GM19328 (cell line): Measurements from ENCODE around the gene SPOUT1.

Source experiments
- ATAC-seq: cut with Tn5 transposase; IDR thresholded peaks from one replicate; pipeline ENCODE4 v1.9.1; 2021; ENCODE audit warnings: mild to moderate bottlenecking, moderate library complexity; ENCODE audit not compliant: unreplicated experiment

The SPOUT1 gene

GRCh38 chr9:128773049-128773448, 56.5 kb downstream of the SPOUT1 start:
- ATAC-seq = no peak

DNA sequence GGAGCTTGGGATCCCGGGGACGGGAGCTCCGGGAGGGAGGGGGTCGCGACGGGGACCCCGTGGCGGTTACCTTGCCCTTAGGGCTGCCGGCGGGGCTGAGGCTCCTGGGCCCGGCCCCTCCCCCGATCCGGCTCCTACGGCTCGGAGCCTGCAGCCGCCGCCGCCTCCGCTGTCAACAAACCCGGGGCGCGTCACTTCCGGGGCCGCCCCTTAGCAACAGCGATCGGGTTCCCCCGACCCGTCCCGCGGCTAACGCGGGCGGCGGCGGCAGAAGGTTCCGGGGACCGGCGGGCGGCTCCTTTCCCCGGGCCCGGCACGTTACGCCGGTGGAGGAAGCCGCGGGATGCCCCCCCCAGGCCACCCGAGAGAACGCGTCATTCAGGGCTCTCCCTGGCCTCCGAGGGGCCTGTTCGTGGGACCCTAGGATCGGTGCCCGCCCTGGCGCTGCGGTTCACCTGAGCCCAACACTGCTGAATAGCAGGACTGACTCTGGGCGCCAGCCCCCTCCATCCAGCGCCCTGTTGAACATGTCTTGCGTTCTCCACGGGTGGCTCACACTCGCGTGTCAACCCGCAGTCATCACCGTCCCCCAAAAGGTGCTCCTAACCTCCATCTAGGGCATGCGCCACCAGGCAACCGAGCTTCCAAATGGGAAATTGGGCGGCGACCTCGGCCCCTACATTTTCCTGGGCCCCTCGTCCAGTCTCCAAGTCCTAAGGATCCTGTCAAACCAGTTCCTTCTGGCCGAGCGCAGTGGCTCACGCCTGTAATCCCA, 57.7 kb downstream of the SPOUT1 start, which contains the start of gene ZER1:
ZER1 (minus strand) TSS at position 183 of the 775 bp plus-strand sequence. CDS start 16,362 bp downstream, outside the sequence.
- peak; percentile 91 for ATAC-seq

DNA sequence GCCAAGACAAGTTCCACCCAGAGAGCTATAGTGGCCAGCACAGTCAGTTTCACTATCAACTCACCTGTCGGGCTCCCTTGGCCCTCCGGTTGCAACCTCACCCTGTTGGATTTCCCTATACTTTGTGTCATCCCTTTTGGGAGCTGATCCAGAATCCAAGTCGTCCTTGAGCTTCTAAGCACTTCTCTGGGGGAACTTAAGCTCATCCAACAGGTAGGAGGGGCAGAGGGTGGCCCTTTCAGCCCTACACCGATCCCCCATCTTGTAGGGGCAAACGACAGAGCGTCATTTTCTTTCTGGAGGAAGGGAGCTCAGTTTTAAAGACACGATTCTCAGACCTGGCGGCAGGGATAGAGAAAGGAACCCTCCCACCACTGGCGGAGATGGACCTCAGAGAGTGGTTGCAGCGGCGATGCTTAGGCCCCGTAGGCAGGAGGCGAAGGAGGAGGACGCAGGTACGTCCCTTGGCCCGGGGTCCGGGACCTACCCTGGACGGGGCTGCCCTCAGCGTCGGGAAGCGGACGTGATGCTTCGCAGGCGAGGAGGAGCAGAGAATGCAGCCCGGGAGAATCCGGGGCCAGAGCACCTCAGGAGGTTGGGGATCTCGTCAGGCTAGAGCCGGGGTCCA, 58.4 kb downstream of the SPOUT1 start:
- ATAC-seq = peak; percentile 30

GRCh38 chr9:128770286-128771030, 59.1 kb downstream of the SPOUT1 start:
- ATAC-seq = no peak
